Subcutaneous adipose tissue (tissue), 4 donors: ENCODE results near the gene MRPL19. TPM values are rescaled to one million over a fixed set of nuclear protein-coding genes. Genes with fewer than 3 reads are reported as not detected.

ENCODE experiments used
- total RNA-seq, 4 donors: library from RNA; depleted of rRNA; stranded (reverse); fragments of >200 nt; gene quantifications; one replicate each; pipeline ENCODE4 v1.1.0, GENCODE V29; 2016
- TF ChIP-seq, protein P1 (sequence below): fragments of 450-650 bp; IDR thresholded peaks from one replicate; pipeline ENCODE4 v1.5.1; 2016; ENCODE audit warnings: low read depth, mild to moderate bottlenecking, control low read depth, antibody characterized with exemption, moderate library complexity

The MRPL19 gene
- total RNA-seq, 4 donors from 2014 or later = 24.1 to 39.1 (median 32.0) TPM

DNA sequence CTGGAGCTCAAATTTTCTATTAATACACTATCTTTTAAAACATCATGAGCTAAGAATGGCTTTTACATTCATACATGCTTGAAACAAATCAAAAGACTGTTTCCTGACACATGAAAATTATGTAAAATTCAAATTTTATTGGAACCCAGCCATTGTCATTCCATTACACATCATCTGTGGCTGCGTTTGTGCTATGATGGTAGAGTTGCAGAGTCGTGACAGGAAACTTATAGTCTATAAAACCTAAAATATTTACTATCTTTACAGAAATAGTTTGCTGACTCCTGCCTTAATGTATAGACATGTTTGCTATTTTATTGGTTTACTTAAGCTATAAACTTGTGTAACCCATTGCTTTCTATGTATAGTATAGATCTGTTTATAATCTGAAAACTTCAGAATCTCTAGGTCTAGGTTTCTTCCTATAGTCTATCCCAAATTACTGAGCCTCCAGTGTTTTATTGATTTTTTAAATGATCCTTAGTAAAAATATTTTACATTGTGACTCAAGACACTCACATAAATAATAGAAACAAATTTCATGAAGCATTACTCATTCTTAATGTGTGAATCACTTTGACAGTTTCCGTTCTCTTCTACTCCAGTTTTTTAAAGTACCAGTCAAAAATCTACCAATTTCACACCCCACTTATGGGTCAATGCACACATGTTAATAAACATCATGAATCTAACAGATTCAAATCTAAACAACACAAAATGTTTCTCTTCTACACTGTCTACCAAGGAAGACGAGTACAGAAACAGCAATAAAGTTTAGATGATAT is 26.4 kb upstream of the MRPL19 start:
- TF ChIP-seq, protein P1, sequence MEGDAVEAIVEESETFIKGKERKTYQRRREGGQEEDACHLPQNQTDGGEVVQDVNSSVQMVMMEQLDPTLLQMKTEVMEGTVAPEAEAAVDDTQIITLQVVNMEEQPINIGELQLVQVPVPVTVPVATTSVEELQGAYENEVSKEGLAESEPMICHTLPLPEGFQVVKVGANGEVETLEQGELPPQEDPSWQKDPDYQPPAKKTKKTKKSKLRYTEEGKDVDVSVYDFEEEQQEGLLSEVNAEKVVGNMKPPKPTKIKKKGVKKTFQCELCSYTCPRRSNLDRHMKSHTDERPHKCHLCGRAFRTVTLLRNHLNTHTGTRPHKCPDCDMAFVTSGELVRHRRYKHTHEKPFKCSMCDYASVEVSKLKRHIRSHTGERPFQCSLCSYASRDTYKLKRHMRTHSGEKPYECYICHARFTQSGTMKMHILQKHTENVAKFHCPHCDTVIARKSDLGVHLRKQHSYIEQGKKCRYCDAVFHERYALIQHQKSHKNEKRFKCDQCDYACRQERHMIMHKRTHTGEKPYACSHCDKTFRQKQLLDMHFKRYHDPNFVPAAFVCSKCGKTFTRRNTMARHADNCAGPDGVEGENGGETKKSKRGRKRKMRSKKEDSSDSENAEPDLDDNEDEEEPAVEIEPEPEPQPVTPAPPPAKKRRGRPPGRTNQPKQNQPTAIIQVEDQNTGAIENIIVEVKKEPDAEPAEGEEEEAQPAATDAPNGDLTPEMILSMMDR = no peak

DNA sequence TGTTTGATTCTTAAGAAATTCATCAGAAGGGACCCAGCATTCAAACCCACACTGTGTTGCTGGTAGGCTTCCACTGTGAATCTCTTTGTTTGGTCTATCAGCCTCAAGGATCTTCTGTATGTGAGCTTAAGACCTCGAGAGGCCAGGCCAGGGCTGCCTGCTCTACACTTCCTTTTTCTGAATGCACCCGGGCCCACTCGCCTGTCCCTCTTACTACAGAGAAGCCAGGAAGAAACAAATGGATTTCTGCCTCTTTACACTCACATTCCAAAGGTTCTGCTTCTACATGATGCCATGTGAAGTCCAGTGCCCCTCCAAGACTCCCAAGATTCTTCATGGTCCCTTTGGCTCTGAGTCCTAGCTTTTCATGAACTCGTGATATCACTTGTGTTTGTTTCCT is 25.4 kb upstream of the MRPL19 start:
- TF ChIP-seq, protein P1 = no peak

GRCh38 chr2:75622500-75622899 is 24.1 kb upstream of the MRPL19 start:
- TF ChIP-seq, protein P1 = no peak

- TF ChIP-seq, protein P1 = no peak
Measured at GRCh38 chr2:75622929-75623328, 23.7 kb upstream of the MRPL19 start.

- TF ChIP-seq, protein P1 = no peak
Measured at GRCh38 chr2:75627902-75628504, 18.6 kb upstream of the MRPL19 start.

- TF ChIP-seq, protein P1 = no peak
Measured at GRCh38 chr2:75632091-75632701, 14.4 kb upstream of the MRPL19 start.

- TF ChIP-seq, protein P1 = no peak
Measured at GRCh38 chr2:75632813-75633212, 13.8 kb upstream of the MRPL19 start.
